A549 (cell line): ENCODE results near the gene AKAP8. TPM values are rescaled to one million over a fixed set of nuclear protein-coding genes. Genes with fewer than 3 reads are reported as not detected.

Source experiments
- ATAC-seq, 2 experiments: fragments of 200-7000 bp in 1 of 2; fragments of >200 bp in 1 of 2; cut with Nextera tagmentation in 1 of 2; cut with Tn5 transposase in 1 of 2; 3 replicates each; pipeline versions ENCODE4 v1.8.0 to v1.9.1; 2018 to 2020; ENCODE audit warnings: mild to moderate bottlenecking in 1 of 2, moderate library complexity in 1 of 2
- CTCF ChIA-PET: fragments of 300-600 bp; sonication (Branson Sonifier 250); formaldehyde crosslinking; extraction: SDS; loops from one replicate; lab custom pipeline; 2021; ENCODE audit warnings: antibody characterized with exemption, inconsistent platforms; lab: Yijun Ruan, JAX
- POLR2A ChIA-PET: fragments of 350-600 bp; formaldehyde crosslinking; extraction: SDS; loops from one replicate; lab custom pipeline; 2021; ENCODE audit warnings: antibody characterized with exemption, inconsistent platforms; lab: Yijun Ruan, JAX
- DNase-seq, 2 experiments: peaks; one replicate each; pipeline versions ENCODE4 v3.0.0 to v3.0.0-alpha.2; 2011 to 2016; ENCODE audit warnings: low read depth in 1 of 2, low spot score in 1 of 2
- FAIRE-seq: peaks from 2 replicates; lab custom pipeline; 2011; peaks lifted over from hg19 to GRCh38; lab: Jason Lieb, UNC
- H3K27ac ChIP-seq, 2 experiments: fragments of >200 bp; sonication (Bioruptor Twin); formaldehyde crosslinking; 3 replicates each; pipeline ENCODE4 v1.5.1; 2016 to 2017
- H3K4me1 ChIP-seq: fragments of >200 bp; sonication (Bioruptor Twin); formaldehyde crosslinking; 3 replicates; pipeline ENCODE4 v1.6.1; 2016
- H3K4me2 ChIP-seq: fragments of >200 bp; sonication (Bioruptor Twin); formaldehyde crosslinking; 3 replicates; pipeline ENCODE4 v1.6.1; 2016
- H3K4me3 ChIP-seq: fragments of >200 bp; sonication (Bioruptor Twin); formaldehyde crosslinking; 3 replicates; pipeline ENCODE4 v1.5.1; 2016
- H3K9me3 ChIP-seq: fragments of >200 bp; sonication (Bioruptor Twin); formaldehyde crosslinking; 3 replicates; pipeline ENCODE4 v1.6.1; 2016
- ATOH8 ChIP-seq: fragments of 250-450 bp; sonication (Bioruptor Pico); IDR thresholded peaks from 2 replicates; pipeline ENCODE4 v1.5.0; 2020; ENCODE audit warnings: low read depth, mild to moderate bottlenecking, moderate library complexity
- BCL3 ChIP-seq: fragments of >200 bp; sonication (Bioruptor Twin); formaldehyde crosslinking; IDR thresholded peaks from 3 replicates; pipeline ENCODE4 v1.6.1; 2016
- BHLHE40 ChIP-seq: IDR thresholded peaks from 2 replicates; pipeline ENCODE4 v1.6.1; 2012; ENCODE audit warnings: low read depth, low read length, inconsistent platforms
- EHF ChIP-seq: fragments of 250-450 bp; sonication (Bioruptor Pico); IDR thresholded peaks from 2 replicates; pipeline ENCODE4 v1.5.0; 2020; ENCODE audit warnings: mild to moderate bottlenecking
- ELK1 ChIP-seq: fragments of 150-350 bp; IDR thresholded peaks from 2 replicates; pipeline ENCODE4 v1.6.1; 2014; ENCODE audit warnings: low read depth, mild to moderate bottlenecking, low read length
- FOSL2 ChIP-seq, 2 experiments: fragments of 450-650 bp in 1 of 2; fragments of >200 bp in 1 of 2; sonication (Bioruptor Twin) in 1 of 2; formaldehyde crosslinking; IDR thresholded peaks; 2 replicates each; pipeline versions ENCODE4 v1.5.0 to v1.6.1; 2016 to 2020; ENCODE audit warnings: mild to moderate bottlenecking in 1 of 2, moderate library complexity in 1 of 2
- FOXS1 ChIP-seq: fragments of 250-450 bp; sonication (Bioruptor Pico); IDR thresholded peaks from 2 replicates; pipeline ENCODE4 v1.5.0; 2020; ENCODE audit warnings: mild to moderate bottlenecking, moderate library complexity
- HDAC2 ChIP-seq: fragments of 200-600 bp; sonication (generic); IDR thresholded peaks from 2 replicates; pipeline ENCODE4 v1.6.1; 2016
- HEYL ChIP-seq: fragments of 250-450 bp; sonication (Bioruptor Pico); IDR thresholded peaks from 2 replicates; pipeline ENCODE4 v1.8.0; 2021; ENCODE audit warnings: mild to moderate bottlenecking, moderate library complexity
- HOXA7 ChIP-seq: fragments of 250-450 bp; sonication (Bioruptor Pico); IDR thresholded peaks from 2 replicates; pipeline ENCODE4 v1.5.0; 2020; ENCODE audit warnings: mild to moderate bottlenecking, moderate library complexity
- JUN ChIP-seq, 2 experiments: fragments of >200 bp; sonication (Bioruptor Twin); formaldehyde crosslinking; IDR thresholded peaks; 2 replicates in 1 of 2; 3 replicates in 1 of 2; pipeline ENCODE4 v1.6.1; 2016 to 2017
- MAX ChIP-seq: IDR thresholded peaks from 2 replicates; pipeline ENCODE4 v1.6.1; 2012
- MAZ ChIP-seq: fragments of 150-350 bp; IDR thresholded peaks from 2 replicates; pipeline ENCODE4 v1.6.1; 2014; ENCODE audit warnings: antibody characterized with exemption, low read depth, low read length, borderline replicate concordance
- NPAS2 ChIP-seq: fragments of 250-450 bp; sonication (Bioruptor Pico); IDR thresholded peaks from 2 replicates; pipeline ENCODE4 v1.8.0; 2022; ENCODE audit warnings: mild to moderate bottlenecking, moderate library complexity, borderline replicate concordance
- PHF8 ChIP-seq: fragments of 200-600 bp; sonication (generic); IDR thresholded peaks from 2 replicates; pipeline ENCODE4 v1.6.1; 2016; ENCODE audit warnings: low read depth, mild to moderate bottlenecking, antibody characterized with exemption, moderate library complexity, borderline replicate concordance
- POLR2A ChIP-seq: IDR thresholded peaks from 2 replicates; pipeline ENCODE4 v1.6.1; 2012; ENCODE audit warnings: mild to moderate bottlenecking, low read length
- POLR2AphosphoS2 ChIP-seq: conservative IDR thresholded peaks from 2 replicates; pipeline ENCODE4 v1.6.1; 2012; ENCODE audit warnings: low read length, improper control_type of control experiment, inconsistent platforms
- RCOR1 ChIP-seq: fragments of 150-350 bp; IDR thresholded peaks from 2 replicates; pipeline ENCODE4 v1.6.1; 2014; ENCODE audit warnings: antibody characterized with exemption, low read length, low read depth
- RNF2 ChIP-seq: fragments of 200-600 bp; sonication (generic); IDR thresholded peaks from 2 replicates; pipeline ENCODE4 v1.6.1; 2016; ENCODE audit warnings: low read depth, mild to moderate bottlenecking, antibody characterized with exemption, moderate library complexity, borderline replicate concordance
- SMC3 ChIP-seq: fragments of >200 bp; sonication (Bioruptor Twin); formaldehyde crosslinking; IDR thresholded peaks from 3 replicates; pipeline ENCODE4 v1.6.1; 2018; ENCODE audit warnings: inconsistent platforms
- SREBF2 ChIP-seq: fragments of 450-650 bp; IDR thresholded peaks from 2 replicates; pipeline ENCODE4 v1.6.1; 2014; ENCODE audit warnings: mild to moderate bottlenecking, moderate library complexity
- ZNF302 ChIP-seq: fragments of 250-450 bp; sonication (Bioruptor Pico); IDR thresholded peaks from 2 replicates; pipeline ENCODE4 v1.9.0; 2021; ENCODE audit warnings: inconsistent platforms, mild to moderate bottlenecking, moderate library complexity
- ZSCAN20 ChIP-seq: fragments of 250-450 bp; sonication (Bioruptor Pico); IDR thresholded peaks from 2 replicates; pipeline ENCODE4 v1.8.0; 2022; ENCODE audit warnings: mild to moderate bottlenecking, moderate library complexity
- WGBS: methylation state at CpG from one replicate; pipeline ENCODE4 v1.1.6; 2017; ENCODE audit errors: missing lambda C conversion rate; 5-methylcytosine and 5-hydroxymethylcytosine counted together
- polyA plus RNA-seq, 4 experiments: library from polyadenylated mRNA; depleted of rRNA in 3 of 4; stranded (reverse); fragments of >200 nt; fragmentation: RNase III in 1 of 4; extraction: RNeasy Plus Mini Kit Qiagen cat#74134 plus additional on column Dnase treatment in 1 of 4; gene quantifications; 2 replicates in 3 of 4; 3 replicates in 1 of 4; pipeline ENCODE4 v1.2.3, GENCODE V29; 2011 to 2017

Gene AKAP8
- polyA plus RNA-seq, 2 of the 4 experiments (the other 2 are of a cell fraction) = 16.2 to 17.3 TPM

GRCh38 chr19:15379999-15380647 is 536 bp upstream of the AKAP8 start:
- peaks cover 22% of the 10 kb centered on the region for H3K4me1 ChIP-seq
- peak overlapping the region; percentile 91 for H3K4me2 ChIP-seq
- H3K9me3 ChIP-seq = no peaks in the 10 kb centered on the region
- no peak for FAIRE-seq
- peak overlapping the region; percentile 69 for H3K4me3 ChIP-seq
- H3K27ac ChIP-seq = peak overlapping the region; percentile 99
- TF ChIP-seq SMC3 (no peak), BHLHE40 (no peak), ZNF302 (no peak), FOSL2 (IDR thresholded peaks at IDR 0.05) (no peak), FOSL2 (CRISPR knock-in tag; IDR thresholded peaks at IDR 0.05) (no peak), JUN (IDR thresholded peaks at IDR 0.05) (peak; percentile 31 to 81; a peak in 2 of 5 replicates), POLR2A (peak; percentile 42), HDAC2 (no peak), MAZ (no peak), PHF8 (peak; percentile 11; the same call in 1 of the 2 replicates), SREBF2 (no peak), HEYL (CRISPR knock-in tag) (no peak), POLR2AphosphoS2 (0 out of 2 replicates have a peak, but pooled peaks have one; percentile 1), MAX (peak; percentile 16), BCL3 (0 out of 3 replicates have a peak, but pooled peaks have one; percentile 44), HOXA7 (CRISPR knock-in tag) (no peak), FOXS1 (CRISPR knock-in tag) (no peak), NPAS2 (no peak), ZSCAN20 (CRISPR knock-in tag) (no peak)
- TF ChIP-seq, all 56 proteins: peak for 6
- 0% methylated on average over 1 of the region's 56 CpGs for WGBS
- ATAC-seq (peak; percentile 55 to 59), DNase-seq (peak; percentile 35 to 74)
- CTCF ChIA-PET = interaction anchor here (0.7 to 2.0 kb wide), 5 partner anchors 13 to 203 kb away, joined by 3 to 12 read pairs (median 3); partner anchors contain the start of gene AKAP8L
- POLR2A ChIA-PET = interaction anchor here (0.6 to 2.4 kb wide), 8 partner anchors 21 to 172 kb away, joined by 3 to 34 read pairs (median 3); partner anchors contain the start of genes AKAP8L and BRD4

- CTCF ChIA-PET = interaction anchor here (0.9 to 1.7 kb wide), 5 partner anchors 21 to 201 kb away, joined by 3 to 5 read pairs (median 4); no protein-coding TSS in a partner anchor
- TF ChIP-seq RNF2 (no peak), ZSCAN20 (CRISPR knock-in tag) (no peak), EHF (CRISPR knock-in tag) (no peak), ATOH8 (CRISPR knock-in tag) (no peak), RCOR1 (no peak), ELK1 (no peak), HEYL (CRISPR knock-in tag) (no peak)
- TF ChIP-seq, all 56 proteins: peak for 0
- POLR2A ChIA-PET = interaction anchor here (0.6 to 2.4 kb wide), 6 partner anchors 19 to 54 kb away, joined by 3 to 34 read pairs (median 4); partner anchors contain the start of gene AKAP8L
- H3K4me2 ChIP-seq = peak overlapping the region; percentile 88
- peak; percentile 11 to 35; a peak in 4 of 6 replicates for ATAC-seq
- no peak for FAIRE-seq
- DNase-seq = peak; percentile 18 to 31
- peaks cover 22% of the 10 kb centered on the region for H3K4me1 ChIP-seq
- no peaks in the 10 kb centered on the region for H3K9me3 ChIP-seq
- WGBS = 0% methylated on average over 15 of the region's 22 CpGs
- peak overlapping the region; percentile 99 for H3K27ac ChIP-seq
- H3K4me3 ChIP-seq = peak overlapping the region; percentile 69
Observed at GRCh38 chr19:15378534-15379082, 979 bp downstream of the AKAP8 start.
